A673 (cell line): ENCODE results near the gene TGFB1I1. TPM values are rescaled to one million over a fixed set of nuclear protein-coding genes. Genes with fewer than 3 reads are reported as not detected.

ENCODE experiments used
- BruUV-seq: library from RNA; stranded (reverse); fragments of 400-500 nt; replicated peaks from 2 replicates; lab custom pipeline; 2021; lab: Mats Ljungman, UMichigan
- CTCF ChIA-PET: fragments of 300-600 bp; sonication (Branson Sonifier 250); formaldehyde crosslinking; loops from one replicate; lab custom pipeline; 2022; ENCODE audit warnings: antibody characterized with exemption; lab: Charles Lee
- POLR2A ChIA-PET: fragments of 300-600 bp; sonication (Branson Sonifier 250); formaldehyde crosslinking; loops from one replicate; lab custom pipeline; 2022; ENCODE audit warnings: antibody characterized with exemption; ENCODE audit not compliant: low non-redundant PET; lab: Charles Lee
- DNase-seq: peaks from one replicate; pipeline ENCODE4 v3.0.0-alpha.2; 2015; ENCODE audit warnings: low spot score
- H3K27ac ChIP-seq: fragments of 200-600 bp; sonication (generic); 2 replicates; pipeline ENCODE4 v1.5.1; 2016; ENCODE audit warnings: mixed run types, low read depth, mild to moderate bottlenecking, mixed read lengths, antibody characterized with exemption, low read length; ENCODE audit not compliant: poor library complexity, severe bottlenecking
- H3K27me3 ChIP-seq: fragments of 200-600 bp; sonication (generic); replicated peaks from 2 replicates; pipeline ENCODE4 v1.6.1; 2017; ENCODE audit warnings: mixed run types, low read depth, mild to moderate bottlenecking, mixed read lengths, antibody characterized with exemption, low read length; ENCODE audit not compliant: insufficient read depth, poor library complexity
- H3K36me3 ChIP-seq: fragments of 200-600 bp; sonication (generic); 2 replicates; pipeline ENCODE4 v1.6.1; 2016; ENCODE audit warnings: mixed run types, mild to moderate bottlenecking, mixed read lengths, antibody characterized with exemption, low read length; ENCODE audit not compliant: insufficient read depth, poor library complexity, severe bottlenecking
- H3K4me1 ChIP-seq: fragments of 200-600 bp; sonication (generic); 2 replicates; pipeline ENCODE4 v1.6.1; 2017; ENCODE audit warnings: mixed run types, mild to moderate bottlenecking, mixed read lengths, antibody characterized with exemption, low read length; ENCODE audit not compliant: insufficient read depth, poor library complexity, severe bottlenecking
- H3K4me3 ChIP-seq: fragments of 200-600 bp; sonication (generic); 2 replicates; pipeline ENCODE4 v1.5.1; 2016; ENCODE audit warnings: low read depth, mixed run types, mild to moderate bottlenecking, mixed read lengths, low read length; ENCODE audit not compliant: poor library complexity, severe bottlenecking
- H3K9me3 ChIP-seq: fragments of 200-600 bp; sonication (generic); 2 replicates; pipeline ENCODE4 v1.6.1; 2016; ENCODE audit warnings: mixed run types, low read depth, mild to moderate bottlenecking, mixed read lengths, antibody characterized with exemption, low read length; ENCODE audit not compliant: poor library complexity, severe bottlenecking
- CTCF ChIP-seq: fragments of 300-800, 200-600 bp; sonication (generic); conservative IDR thresholded peaks from 2 replicates; pipeline ENCODE4 v1.5.1; 2017; ENCODE audit warnings: low read depth, mild to moderate bottlenecking, antibody characterized with exemption, low read length, moderate library complexity, mixed read lengths
- EZH2 ChIP-seq: fragments of 200-600 bp; sonication (generic); IDR thresholded peaks from 2 replicates; pipeline ENCODE4 v1.6.1; 2017; ENCODE audit warnings: borderline replicate concordance, low read depth, mild to moderate bottlenecking, mixed read lengths, antibody characterized with exemption, low read length; ENCODE audit not compliant: poor library complexity, severe bottlenecking
- intact Hi-C: fragments of 100-400 bp; cut with micrococcal nuclease; formaldehyde crosslinking; loops from one replicate; pipeline ENCODE4 v1.10.0; 2022; ENCODE audit not compliant: unreplicated experiment
- total RNA-seq: library from RNA; stranded (reverse); gene quantifications from 2 replicates; pipeline ENCODE4 v1.2.3, GENCODE V29; 2021

The TGFB1I1 gene
- total RNA-seq, 1 experiment from 2014 or later = 3.3 TPM

GRCh38 chr16:31505483-31505882, 33.5 kb downstream of the TGFB1I1 start:
- Histone ChIP-seq H3K27me3 (no peaks in the 10 kb centered on the region), H3K4me3 (no peak overlapping the region), H3K36me3 (peaks cover 11% of the 10 kb centered on the region), H3K27ac (no peak overlapping the region), H3K9me3 (no peaks in the 10 kb centered on the region), H3K4me1 (peaks cover 11% of the 10 kb centered on the region)
- ChIA-PET CTCF (no interaction called here), POLR2A (no interaction called here)
- intact Hi-C loops = loop anchor here (5.0 kb wide), 1 partner anchor 197 kb away; no protein-coding TSS in a partner anchor
- DNase-seq = no peak
- no TSS peak for BruUV-seq
- no peak for TF ChIP-seq EZH2
- no peak for TF ChIP-seq CTCF

- no peaks in the 10 kb centered on the region for H3K27me3 ChIP-seq
- H3K4me1 ChIP-seq = peaks cover 11% of the 10 kb centered on the region
- TF ChIP-seq CTCF (no peak), EZH2 (no peak)
- peaks cover 8% of the 10 kb centered on the region for H3K36me3 ChIP-seq
- no peaks in the 10 kb centered on the region for H3K9me3 ChIP-seq
- no peak for DNase-seq
- intact Hi-C loops = loop anchor here (5.0 kb wide), 1 partner anchor 195 kb away; no protein-coding TSS in a partner anchor
- peak overlapping the region; percentile 95 for H3K4me3 ChIP-seq
- peak overlapping the region; percentile 97 for H3K27ac ChIP-seq
- BruUV-seq = no TSS peak
- ChIA-PET POLR2A (no interaction called here), CTCF (no interaction called here)
Measured at GRCh38 chr16:31507617-31507928, 35.6 kb downstream of the TGFB1I1 start.

- CTCF ChIA-PET = no interaction called here
- peaks cover 8% of the 10 kb centered on the region for H3K36me3 ChIP-seq
Measured at GRCh38 chr16:31507929-31508705, 36.2 kb downstream of the TGFB1I1 start, which contains the start of gene RUSF1. Gene RUSF1, minus strand, starts transcription at chr16:31508391. Its CDS starts 18 bp downstream, at chr16:31508373.

More at GRCh38 chr16:31507929-31508705, 36.2 kb downstream of the TGFB1I1 start, which contains the start of gene RUSF1:
- Histone ChIP-seq H3K27ac (peak within 1 kb of the TSS; percentile 97), H3K9me3 (no peaks in the 10 kb centered on the region), H3K4me3 (peak within 1 kb of the TSS; percentile 95), H3K27me3 (no peaks in the 10 kb centered on the region), H3K4me1 (peaks cover 11% of the 10 kb centered on the region)
- DNase-seq = peak; percentile 95
- TSS peak; percentile 55 for BruUV-seq
- intact Hi-C loops = loop anchor here (5.0 kb wide), 1 partner anchor 194 kb away; no protein-coding TSS in a partner anchor
- TF ChIP-seq CTCF (no peak), EZH2 (no peak)
- POLR2A ChIA-PET = no interaction called here
